Cerebellar cortex (tissue), 1 donor: ENCODE results near the gene CA12.
"Not testable (repeated sequence)": the region's sequence is repeated elsewhere in the genome, so short reads cannot be mapped to it uniquely, and the experiment has no call there.

ENCODE experiments used
- DNase-seq: peaks from one replicate; pipeline ENCODE4 v3.0.0-alpha.2; 2015; ENCODE audit warnings: low spot score

Gene CA12

GRCh38 chr15:63381301-63382204 lies at the start of gene CA12:
Gene CA12, minus strand, starts transcription at chr15:63381846. Its CDS starts 126 bp downstream, at chr15:63381720.
- peak; percentile 31 for DNase-seq

- DNase-seq = no peak
Measured at GRCh38 chr15:63430766-63431451, 49.3 kb upstream of the CA12 start.

- no peak for DNase-seq
Measured at GRCh38 chr15:63426552-63426951, 44.9 kb upstream of the CA12 start.

GRCh38 chr15:63425426-63425985 lies 43.9 kb upstream of the CA12 start:
- no peak for DNase-seq

- no peak for DNase-seq
Measured at GRCh38 chr15:63422891-63423590, 41.4 kb upstream of the CA12 start.

GRCh38 chr15:63421433-63421832 lies 39.8 kb upstream of the CA12 start:
- no peak for DNase-seq

GRCh38 chr15:63420333-63420747 lies 38.7 kb upstream of the CA12 start:
- no peak for DNase-seq

- no peak for DNase-seq
Measured at GRCh38 chr15:63418811-63419210, 37.2 kb upstream of the CA12 start.

GRCh38 chr15:63417721-63418120 lies 36.1 kb upstream of the CA12 start:
- no peak for DNase-seq

- not testable (repeated sequence) for DNase-seq
Measured at GRCh38 chr15:63417274-63417673, 35.6 kb upstream of the CA12 start.

GRCh38 chr15:63414474-63415120 lies 33.0 kb upstream of the CA12 start:
- no peak for DNase-seq

- no peak for DNase-seq
Measured at GRCh38 chr15:63412551-63412950, 30.9 kb upstream of the CA12 start.

GRCh38 chr15:63411866-63412265 lies 30.2 kb upstream of the CA12 start:
- no peak for DNase-seq

GRCh38 chr15:63409179-63409578 lies 27.5 kb upstream of the CA12 start:
- DNase-seq = no peak

GRCh38 chr15:63408524-63408923 lies 26.9 kb upstream of the CA12 start:
- peak; percentile 30 for DNase-seq

GRCh38 chr15:63407612-63408011 lies 26.0 kb upstream of the CA12 start:
- DNase-seq = no peak

GRCh38 chr15:63405683-63406390 lies 24.2 kb upstream of the CA12 start:
- DNase-seq = no peak

- DNase-seq = no peak
Measured at GRCh38 chr15:63405159-63405558, 23.5 kb upstream of the CA12 start.

- DNase-seq = no peak
Measured at GRCh38 chr15:63403254-63403945, 21.8 kb upstream of the CA12 start.

GRCh38 chr15:63402498-63403253 lies 21.0 kb upstream of the CA12 start:
- peak; percentile 52 for DNase-seq
